GM19468 (cell line): ENCODE results near the gene FRMD4A.

Experiments used
- ATAC-seq: cut with Tn5 transposase; IDR thresholded peaks from one replicate; pipeline ENCODE4 v1.9.1; 2021; ENCODE audit warnings: mild to moderate bottlenecking, moderate library complexity, moderate number of reproducible peaks; ENCODE audit not compliant: unreplicated experiment; ENCODE audit errors: extremely low read depth

The FRMD4A gene

GRCh38 chr10:14196113-14196512 is 134.6 kb downstream of the FRMD4A start:
- no peak for ATAC-seq

GRCh38 chr10:14195433-14195832 is 135.3 kb downstream of the FRMD4A start:
- ATAC-seq, result no peak

- no peak for ATAC-seq
Measured at GRCh38 chr10:14192746-14193145, 138.0 kb downstream of the FRMD4A start.

- ATAC-seq, result no peak
Measured at GRCh38 chr10:14191871-14192270, 138.9 kb downstream of the FRMD4A start.

GRCh38 chr10:14191407-14191806 is 139.3 kb downstream of the FRMD4A start:
- ATAC-seq, result no peak

- ATAC-seq, result no peak
Measured at GRCh38 chr10:14190702-14191101, 140.0 kb downstream of the FRMD4A start.

- no peak for ATAC-seq
Measured at GRCh38 chr10:14186245-14186644, 144.5 kb downstream of the FRMD4A start.

- ATAC-seq, result peak; percentile 32
Measured at GRCh38 chr10:14185316-14186045, 145.2 kb downstream of the FRMD4A start.

- peak; percentile 60 for ATAC-seq
Measured at GRCh38 chr10:14184841-14185315, 145.8 kb downstream of the FRMD4A start.

- no peak for ATAC-seq
Measured at GRCh38 chr10:14182781-14183180, 147.9 kb downstream of the FRMD4A start.

- ATAC-seq, result no peak
Measured at GRCh38 chr10:14181567-14181936, 149.2 kb downstream of the FRMD4A start.

GRCh38 chr10:14180911-14181566 is 149.7 kb downstream of the FRMD4A start:
- no peak for ATAC-seq

GRCh38 chr10:14179251-14179650 is 151.5 kb downstream of the FRMD4A start:
- no peak for ATAC-seq

- ATAC-seq, result no peak
Measured at GRCh38 chr10:14173706-14174594, 156.8 kb downstream of the FRMD4A start.

- ATAC-seq, result no peak
Measured at GRCh38 chr10:14173391-14173705, 157.4 kb downstream of the FRMD4A start.

GRCh38 chr10:14172336-14172950 is 158.3 kb downstream of the FRMD4A start:
- no peak for ATAC-seq

- ATAC-seq, result no peak
Measured at GRCh38 chr10:14171336-14171735, 159.4 kb downstream of the FRMD4A start.

- no peak for ATAC-seq
Measured at GRCh38 chr10:14163377-14164086, 167.2 kb downstream of the FRMD4A start.

GRCh38 chr10:14162629-14163344 is 167.9 kb downstream of the FRMD4A start:
- ATAC-seq, result no peak
